Testis (tissue), 2 donors: ENCODE results near the gene PTPRA.

ENCODE experiments used
- CTCF ChIP-seq, 3 experiments: fragments of 450-650 bp in 2 of 3; fragments of 200-600 bp in 1 of 3; sonication (generic) in 1 of 3; IDR thresholded peaks; one replicate each; pipeline ENCODE4 v1.5.1; 2016 to 2019; ENCODE audit warnings: antibody characterized with exemption in 3 of 3, mild to moderate bottlenecking in 2 of 3, moderate library complexity in 1 of 3
- POLR2A ChIP-seq: fragments of 450-650 bp; IDR thresholded peaks from one replicate; pipeline ENCODE4 v1.6.1; 2017; ENCODE audit warnings: antibody characterized with exemption, mild to moderate bottlenecking, moderate library complexity

- no peak for TF ChIP-seq CTCF (IDR thresholded peaks at IDR 0.05)
- TF ChIP-seq POLR2A: no peak
Measured at GRCh38 chr20:3072530-3073250, 199.4 kb downstream of the PTPRA start.
